ENCODE measurements around the gene DAD1.
A peak's percentile ranks its signal among the peaks of the same experiment; 100 is the strongest.
"Not testable (repeated sequence)": the region's sequence is repeated elsewhere in the genome, so short reads cannot be mapped to it uniquely, and the experiment has no call there.

The DAD1 gene

GRCh38 chr14:22567437-22567836, 21.6 kb downstream of the DAD1 start:
- peak overlapping the region; percentile 67 for H3K4me3 Mint-ChIP-seq
- H3K9me3 Mint-ChIP-seq, result no peaks in the 10 kb centered on the region
- H3K27ac Mint-ChIP-seq, result peak overlapping the region; percentile 76
- peaks cover 33% of the 10 kb centered on the region for H3K36me3 Mint-ChIP-seq (ENCODE audit: low read depth)
- H3K4me1 Mint-ChIP-seq (ENCODE audit: low read depth), result peaks cover 71% of the 10 kb centered on the region
- no peaks in the 10 kb centered on the region for H3K27me3 Mint-ChIP-seq (ENCODE audit: low read depth)

DNA sequence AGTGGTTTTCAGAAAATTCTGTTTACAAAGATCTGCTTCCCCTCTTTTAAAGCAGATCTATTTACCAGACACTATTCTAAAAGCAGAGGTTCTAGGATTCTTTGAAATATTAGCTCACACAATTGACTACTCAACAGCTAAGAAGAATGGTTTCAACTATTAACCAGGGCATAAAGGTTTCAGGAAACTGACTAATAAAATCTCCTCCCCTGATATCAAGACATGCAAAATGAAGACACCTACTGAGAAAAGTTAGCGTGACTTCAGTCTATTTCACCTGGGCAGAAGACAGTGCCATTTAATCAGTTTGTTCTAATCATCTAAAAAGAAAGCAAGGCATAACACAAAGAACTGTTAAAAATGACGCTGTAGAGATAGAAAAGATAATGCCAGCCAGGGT, 22.2 kb downstream of the DAD1 start:
- Mint-ChIP-seq H3K4me1 (ENCODE audit: low read depth) (peaks cover 73% of the 10 kb centered on the region), H3K36me3 (ENCODE audit: low read depth) (peaks cover 30% of the 10 kb centered on the region), H3K9me3 (no peaks in the 10 kb centered on the region), H3K27ac (peak overlapping the region; percentile 76), H3K27me3 (ENCODE audit: low read depth) (no peaks in the 10 kb centered on the region), H3K4me3 (peak overlapping the region; percentile 55)

DNA sequence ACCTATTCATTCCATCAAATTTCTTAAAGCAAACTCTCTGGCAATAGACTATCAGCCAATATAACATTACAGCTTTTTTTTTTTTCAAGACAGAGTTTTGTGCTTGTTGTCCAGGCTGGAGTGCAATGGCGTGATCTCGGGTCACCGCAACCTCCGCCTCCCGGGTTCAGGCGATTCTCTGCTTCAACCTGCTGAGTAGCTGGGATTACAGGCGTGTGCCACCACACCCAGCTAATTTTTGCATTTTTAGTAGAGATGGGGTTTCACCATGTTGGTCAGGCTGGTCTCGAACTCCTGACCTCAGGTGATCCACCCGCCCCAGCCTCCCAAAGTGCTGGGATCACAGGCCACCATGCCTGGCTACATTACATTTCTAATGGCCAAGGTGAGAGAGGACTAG, 22.8 kb downstream of the DAD1 start:
- H3K9me3 Mint-ChIP-seq; H3K27me3 Mint-ChIP-seq (ENCODE audit: low read depth): not testable (repeated sequence)
- Mint-ChIP-seq H3K27ac (peak overlapping the region; percentile 94), H3K4me3 (peak overlapping the region; percentile 63), H3K36me3 (ENCODE audit: low read depth) (peaks cover 27% of the 10 kb centered on the region), H3K4me1 (ENCODE audit: low read depth) (peaks cover 78% of the 10 kb centered on the region)

DNA sequence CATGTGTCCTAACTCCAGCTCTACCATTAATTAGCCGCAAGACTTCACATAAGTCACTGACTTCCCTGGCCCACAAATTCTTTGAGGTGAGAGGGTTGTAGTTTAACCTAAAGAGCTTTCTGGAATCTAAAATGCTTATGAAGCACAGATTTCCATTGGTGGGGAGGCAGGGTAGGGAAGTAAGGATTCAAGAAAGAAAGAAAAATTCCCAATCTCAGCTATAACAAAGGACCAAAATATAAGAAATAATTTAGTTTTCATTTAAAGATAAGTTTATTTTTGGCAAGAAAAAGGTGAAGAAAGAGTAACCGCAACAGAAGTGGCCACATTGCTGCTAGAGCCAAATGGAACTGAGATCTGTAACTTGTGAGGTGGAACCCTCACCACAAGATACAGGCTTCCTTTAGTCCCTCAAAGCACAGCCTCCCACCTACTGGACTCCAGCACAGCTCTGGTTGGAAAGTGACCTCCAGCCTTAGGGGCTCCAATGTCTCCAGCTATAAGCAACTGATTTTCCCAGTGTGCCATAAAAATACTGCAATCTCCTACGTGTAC, 23.6 kb downstream of the DAD1 start:
- H3K4me3 Mint-ChIP-seq, result peak overlapping the region; percentile 63
- no peaks in the 10 kb centered on the region for H3K27me3 Mint-ChIP-seq (ENCODE audit: low read depth)
- H3K4me1 Mint-ChIP-seq (ENCODE audit: low read depth), result peaks cover 81% of the 10 kb centered on the region
- H3K27ac Mint-ChIP-seq, result peak overlapping the region; percentile 94
- H3K9me3 Mint-ChIP-seq, result no peaks in the 10 kb centered on the region
- H3K36me3 Mint-ChIP-seq (ENCODE audit: low read depth), result peaks cover 26% of the 10 kb centered on the region

DNA sequence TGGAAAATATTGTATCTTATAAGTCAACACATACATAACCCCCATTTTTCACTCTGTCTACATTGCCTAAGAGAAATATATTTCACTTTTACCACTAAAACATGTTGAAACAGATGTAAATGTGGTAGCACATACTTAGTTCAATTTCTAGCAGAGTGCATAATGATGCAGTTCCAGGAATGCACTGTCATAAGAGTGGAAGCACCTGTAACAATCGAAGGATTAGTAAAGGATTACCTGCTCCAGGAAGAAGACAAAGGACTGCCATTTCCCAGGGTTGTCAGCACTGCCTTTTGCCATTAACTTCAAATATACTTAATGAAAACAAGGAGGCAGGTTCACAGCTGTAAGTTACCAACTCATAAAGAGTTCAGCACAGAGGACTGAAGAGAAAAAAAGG, 24.6 kb downstream of the DAD1 start:
- peaks cover 87% of the 10 kb centered on the region for H3K4me1 Mint-ChIP-seq (ENCODE audit: low read depth)
- H3K27ac Mint-ChIP-seq, result peak overlapping the region; percentile 94
- no peaks in the 10 kb centered on the region for H3K27me3 Mint-ChIP-seq (ENCODE audit: low read depth)
- H3K36me3 Mint-ChIP-seq (ENCODE audit: low read depth), result peaks cover 26% of the 10 kb centered on the region
- H3K9me3 Mint-ChIP-seq, result no peaks in the 10 kb centered on the region
- H3K4me3 Mint-ChIP-seq, result peak overlapping the region; percentile 63

DNA sequence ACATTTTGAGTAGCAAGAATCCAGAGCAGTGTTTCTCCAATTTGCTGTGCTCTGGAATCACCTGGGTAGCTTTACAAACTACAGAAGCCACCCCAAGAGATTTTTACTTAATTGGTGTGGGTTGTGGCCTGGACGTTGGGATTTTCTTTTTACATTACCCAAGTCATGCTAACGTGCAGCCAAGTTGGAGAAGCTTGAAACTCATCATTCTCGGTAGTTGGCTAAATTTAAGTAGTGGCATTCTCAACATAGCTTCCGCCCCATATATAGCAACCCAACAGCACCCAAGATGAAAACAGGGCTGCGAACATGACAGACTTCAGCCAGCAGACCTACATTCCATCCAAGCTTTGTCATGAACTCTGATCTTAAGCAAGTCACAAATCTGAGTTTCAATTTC, 25.0 kb downstream of the DAD1 start:
- peaks cover 24% of the 10 kb centered on the region for H3K36me3 Mint-ChIP-seq (ENCODE audit: low read depth)
- peak overlapping the region; percentile 63 for H3K4me3 Mint-ChIP-seq
- no peaks in the 10 kb centered on the region for H3K9me3 Mint-ChIP-seq
- no peaks in the 10 kb centered on the region for H3K27me3 Mint-ChIP-seq (ENCODE audit: low read depth)
- H3K27ac Mint-ChIP-seq, result peak overlapping the region; percentile 94
- H3K4me1 Mint-ChIP-seq (ENCODE audit: low read depth), result peaks cover 87% of the 10 kb centered on the region

DNA sequence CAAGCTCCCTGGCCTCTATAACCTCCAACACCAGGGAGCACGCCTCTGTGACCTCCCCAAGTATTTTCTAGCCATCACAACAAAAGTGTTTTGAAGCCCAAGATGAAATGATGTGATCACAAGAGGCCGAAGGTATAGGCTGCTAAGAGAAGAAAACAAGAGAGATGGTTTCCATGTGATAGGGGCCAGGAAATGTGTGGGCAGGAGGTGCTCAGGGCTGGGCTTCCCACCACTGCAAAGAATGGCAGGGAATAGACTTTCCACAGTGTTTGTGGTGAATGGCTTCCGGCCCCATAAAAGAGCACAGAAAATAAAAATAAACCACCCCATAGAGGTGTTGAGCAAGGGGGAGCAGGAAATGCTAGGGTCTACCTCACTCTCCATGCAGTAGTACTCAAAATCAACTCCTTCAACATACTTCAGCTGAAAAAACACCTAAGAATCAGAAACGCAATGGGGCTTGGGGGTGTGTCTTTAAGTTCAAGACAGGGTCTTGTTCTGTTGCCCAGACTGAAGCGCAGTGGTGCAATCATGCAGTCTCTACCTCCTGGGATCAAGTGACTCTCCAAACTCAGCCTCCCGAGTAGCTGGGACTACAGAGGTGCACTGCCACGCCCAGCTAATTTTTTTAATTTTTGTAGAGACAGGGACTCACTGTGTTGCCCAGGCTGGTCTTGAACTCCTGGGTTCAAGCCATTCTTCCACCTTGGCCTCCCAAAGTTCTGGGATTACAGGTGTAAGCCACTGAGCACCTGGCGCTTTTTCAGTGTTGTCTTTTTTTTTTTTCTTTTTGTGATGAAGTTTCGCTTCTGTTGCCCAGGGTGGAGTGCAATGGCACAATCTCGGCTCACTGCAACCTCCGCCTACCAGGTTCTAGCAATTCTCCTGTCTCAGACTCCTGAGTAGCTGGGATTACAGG, 27.1 kb downstream of the DAD1 start:
- H3K36me3 Mint-ChIP-seq (ENCODE audit: low read depth), result peaks cover 19% of the 10 kb centered on the region
- no peaks in the 10 kb centered on the region for H3K9me3 Mint-ChIP-seq
- H3K4me1 Mint-ChIP-seq (ENCODE audit: low read depth), result peaks cover 86% of the 10 kb centered on the region
- H3K27me3 Mint-ChIP-seq (ENCODE audit: low read depth), result no peaks in the 10 kb centered on the region
- peak overlapping the region; percentile 54 for H3K4me3 Mint-ChIP-seq
- peak overlapping the region; percentile 94 for H3K27ac Mint-ChIP-seq

DNA sequence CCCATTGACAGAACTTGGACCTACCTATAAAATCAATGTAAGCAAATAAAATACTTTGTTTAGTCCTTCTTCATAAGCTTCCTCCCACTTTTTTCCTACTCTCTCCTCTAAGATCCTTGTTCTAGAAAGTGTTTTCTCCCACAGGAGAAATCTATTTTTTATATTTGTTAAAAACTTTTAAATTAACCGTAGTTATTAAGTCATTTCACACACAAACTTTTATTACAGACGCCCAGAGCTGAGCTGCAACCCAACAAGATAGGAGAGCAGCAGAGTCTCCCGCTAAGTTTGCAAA, 27.7 kb downstream of the DAD1 start:
- H3K27me3 Mint-ChIP-seq (ENCODE audit: low read depth), result peaks cover 1% of the 10 kb centered on the region
- H3K36me3 Mint-ChIP-seq (ENCODE audit: low read depth), result peaks cover 20% of the 10 kb centered on the region
- H3K27ac Mint-ChIP-seq, result peak overlapping the region; percentile 94
- H3K4me3 Mint-ChIP-seq, result peak overlapping the region; percentile 54
- H3K9me3 Mint-ChIP-seq, result no peaks in the 10 kb centered on the region
- peaks cover 83% of the 10 kb centered on the region for H3K4me1 Mint-ChIP-seq (ENCODE audit: low read depth)

GRCh38 chr14:22560662-22561365, 28.2 kb downstream of the DAD1 start:
- H3K4me1 Mint-ChIP-seq (ENCODE audit: low read depth), result peaks cover 83% of the 10 kb centered on the region
- peak overlapping the region; percentile 54 for H3K4me3 Mint-ChIP-seq
- no peaks in the 10 kb centered on the region for H3K9me3 Mint-ChIP-seq
- H3K27ac Mint-ChIP-seq, result peak overlapping the region; percentile 94
- H3K36me3 Mint-ChIP-seq (ENCODE audit: low read depth), result peaks cover 23% of the 10 kb centered on the region
- peaks cover 4% of the 10 kb centered on the region for H3K27me3 Mint-ChIP-seq (ENCODE audit: low read depth)

DNA sequence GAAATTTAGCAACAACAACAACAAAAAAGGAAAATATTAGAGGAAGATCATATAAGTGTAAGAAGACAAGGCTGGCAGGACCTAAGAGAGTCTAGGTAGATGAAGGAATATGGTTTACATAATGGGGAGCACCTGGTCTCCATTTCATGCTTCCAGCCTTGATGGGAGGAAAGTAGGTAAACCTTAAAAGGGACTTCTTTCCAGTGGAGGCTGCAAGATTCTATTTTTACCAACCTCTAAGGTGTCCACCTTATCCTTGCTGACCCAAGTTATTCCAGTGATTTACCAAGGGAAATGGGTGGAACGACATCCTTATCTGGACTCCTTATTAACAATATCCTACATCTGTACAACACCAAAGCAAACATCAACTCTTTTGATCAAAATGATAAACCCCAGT, 30.0 kb downstream of the DAD1 start:
- Mint-ChIP-seq H3K4me3 (peak overlapping the region; percentile 81), H3K4me1 (ENCODE audit: low read depth) (peaks cover 81% of the 10 kb centered on the region), H3K27me3 (ENCODE audit: low read depth) (peaks cover 4% of the 10 kb centered on the region), H3K36me3 (ENCODE audit: low read depth) (peaks cover 16% of the 10 kb centered on the region), H3K27ac (peak overlapping the region; percentile 99), H3K9me3 (no peaks in the 10 kb centered on the region)

GRCh38 chr14:22558221-22558913, 30.7 kb downstream of the DAD1 start:
- Mint-ChIP-seq H3K4me1 (ENCODE audit: low read depth) (peaks cover 80% of the 10 kb centered on the region), H3K4me3 (peak overlapping the region; percentile 81), H3K27ac (peak overlapping the region; percentile 99), H3K36me3 (ENCODE audit: low read depth) (peaks cover 19% of the 10 kb centered on the region), H3K27me3 (ENCODE audit: low read depth) (peaks cover 4% of the 10 kb centered on the region), H3K9me3 (no peaks in the 10 kb centered on the region)

GRCh38 chr14:22557846-22558220, 31.2 kb downstream of the DAD1 start:
- Mint-ChIP-seq H3K36me3 (ENCODE audit: low read depth) (peaks cover 23% of the 10 kb centered on the region), H3K9me3 (no peaks in the 10 kb centered on the region), H3K27ac (peak overlapping the region; percentile 99), H3K4me3 (peak overlapping the region; percentile 81), H3K27me3 (ENCODE audit: low read depth) (peaks cover 4% of the 10 kb centered on the region), H3K4me1 (ENCODE audit: low read depth) (peaks cover 81% of the 10 kb centered on the region)

DNA sequence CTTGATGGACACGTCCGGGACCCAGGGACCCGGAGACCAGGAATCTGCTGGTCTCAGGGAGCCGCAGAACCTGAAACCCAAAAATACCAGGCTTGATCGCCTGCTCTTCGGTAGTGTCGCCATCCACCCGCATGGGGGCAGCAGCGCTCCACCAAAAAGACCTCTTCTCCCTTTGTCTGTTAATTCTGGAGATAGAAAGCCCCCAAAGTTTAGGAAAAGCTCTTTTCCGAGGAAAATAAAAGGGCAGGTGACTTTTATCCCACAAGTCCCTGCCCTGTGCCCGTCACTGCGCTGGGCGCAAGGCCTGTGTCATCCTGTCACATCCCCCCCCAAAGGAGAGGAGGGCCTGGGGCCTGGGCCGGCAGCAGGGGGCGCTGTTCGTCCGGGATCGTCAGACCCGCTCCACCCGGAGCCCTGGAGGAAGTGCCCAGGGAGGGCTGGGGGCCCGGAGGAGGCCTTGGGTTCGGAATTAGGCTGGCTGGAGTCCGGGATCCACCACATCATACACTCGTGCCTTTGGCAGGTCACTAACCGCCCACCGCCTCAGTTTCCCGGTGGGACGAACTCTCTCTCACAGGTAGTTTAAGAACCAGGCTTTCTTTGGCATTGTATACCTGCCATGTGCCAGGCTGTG, 31.9 kb downstream of the DAD1 start:
- H3K4me1 Mint-ChIP-seq (ENCODE audit: low read depth), result peaks cover 82% of the 10 kb centered on the region
- H3K9me3 Mint-ChIP-seq, result no peaks in the 10 kb centered on the region
- peaks cover 4% of the 10 kb centered on the region for H3K27me3 Mint-ChIP-seq (ENCODE audit: low read depth)
- peak overlapping the region; percentile 99 for H3K27ac Mint-ChIP-seq
- peak overlapping the region; percentile 81 for H3K4me3 Mint-ChIP-seq
- peaks cover 29% of the 10 kb centered on the region for H3K36me3 Mint-ChIP-seq (ENCODE audit: low read depth)
